ENCODE data around the gene PNPLA8. TPM values are rescaled to one million over a fixed set of nuclear protein-coding genes. Genes with fewer than 3 reads are reported as not detected.

Gene PNPLA8
- total and polyA plus RNA-seq, 2 of the 4 experiments (the other 2 are of a cell fraction): 7.0 to 14.5 TPM

DNA sequence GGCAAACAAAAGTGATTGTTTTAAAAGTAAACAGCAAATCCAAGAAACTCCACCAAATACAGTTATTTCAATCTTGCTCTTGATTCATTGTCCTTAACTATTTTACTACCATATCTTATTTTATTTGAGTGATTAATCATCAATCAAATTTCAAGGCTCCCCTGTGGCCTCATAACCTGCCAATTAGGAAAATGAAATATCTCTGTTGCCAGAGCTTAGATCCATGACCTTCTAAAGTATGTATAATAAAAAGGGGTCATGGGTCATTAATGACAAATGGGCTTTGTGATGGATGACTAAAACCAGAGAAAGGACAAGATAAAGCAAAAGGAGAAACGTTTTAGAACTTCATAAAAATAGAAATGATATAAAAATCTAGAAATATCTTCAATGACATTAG, 98.2 kb downstream of the PNPLA8 start:
- WGBS, 2 experiments (ENCODE audit: extremely low coverage in 2 of 2, insufficient read length in 1 of 2): no CpG with 5 or more reads among the region's 1 CpG
- Histone ChIP-seq H2AFZ (replicated peaks; ENCODE audit: low read length, poor library complexity) (no peak overlapping the region), H3K27me3 (ENCODE audit: control insufficient read depth, insufficient read depth, low read length) (no peaks in the 10 kb centered on the region; the same call in 1 of the 2 replicates), H3K4me1 (ENCODE audit: control insufficient read depth, insufficient read depth, low read length) (no peaks in the 10 kb centered on the region), H3K4me2 (ENCODE audit: low read depth, low read length) (no peak overlapping the region), H2BK5ac (ENCODE audit: low read depth, low read length, poor library complexity, severe bottlenecking) (no peak overlapping the region), H3K36me3 (ENCODE audit: control insufficient read depth, insufficient read depth, low read length) (no peaks in the 10 kb centered on the region), H3K23ac (ENCODE audit: low read depth, low read length) (no peak overlapping the region), H4K8ac (ENCODE audit: low read depth in 2 of 2, low read length in 2 of 2) (no peak overlapping the region), H3K4me3 (ENCODE audit: insufficient read depth, low read depth, low read length) (no peak overlapping the region), H3K4ac (ENCODE audit: low read depth, low read length) (no peak overlapping the region), H2AK9ac (replicated peaks; ENCODE audit: low read depth, low read length, poor library complexity) (no peak overlapping the region), H3K27ac (ENCODE audit: insufficient read depth, low read length) (no peak overlapping the region), H3K9ac (ENCODE audit: low read depth, low read length) (no peak overlapping the region), H2BK15ac (ENCODE audit: low read depth, low read length) (no peak overlapping the region), H3K14ac (replicated peaks; ENCODE audit: low read depth, low read length) (no peak overlapping the region), H3K9me3 (ENCODE audit: control insufficient read depth, insufficient read depth, low read length) (no peaks in the 10 kb centered on the region), H3K18ac (ENCODE audit: low read depth, low read length) (no peak overlapping the region), H3K79me1 (ENCODE audit: low read depth in 1 of 2, low read length in 2 of 2) (no peaks in the 10 kb centered on the region), H2BK20ac (ENCODE audit: low read depth, low read length) (no peak overlapping the region), H3K56ac (ENCODE audit: extremely low read depth, insufficient read depth, low read length) (no peak overlapping the region), H3K9me1 (ENCODE audit: insufficient read depth, low read length) (no peaks in the 10 kb centered on the region), H4K20me1 (ENCODE audit: insufficient read depth, low read length) (no peaks in the 10 kb centered on the region), H2BK120ac (ENCODE audit: low read depth, low read length) (no peak overlapping the region), H4K5ac (ENCODE audit: low read depth, low read length) (no peak overlapping the region), H2AK5ac (ENCODE audit: low read depth, low read length) (no peak overlapping the region), H4K91ac (ENCODE audit: insufficient read depth, low read depth, low read length) (no peak overlapping the region)
- ATAC-seq (ENCODE audit: low read depth) (no peak), DNase-seq (no peak)
- POLR2A ChIA-PET (ENCODE audit: unreplicated experiment): no interaction called here
- no peak for TF ChIP-seq CHD1 (IDR thresholded peaks at IDR 0.05; ENCODE audit: low read depth, low read length)
- no peak for TF ChIP-seq NFE2L2 (IDR thresholded peaks at IDR 0.05; ENCODE audit: low read depth, low read length)
- no peak for TF ChIP-seq POLR2A (IDR thresholded peaks at IDR 0.05; ENCODE audit: low read depth, low read length)
- no peak for TF ChIP-seq FOS (IDR thresholded peaks at IDR 0.05; ENCODE audit: low read depth, low read length)
- TF ChIP-seq RCOR1 (IDR thresholded peaks at IDR 0.05; ENCODE audit: insufficient replicate concordance, low read length): no peak
- TF ChIP-seq, protein P1, sequence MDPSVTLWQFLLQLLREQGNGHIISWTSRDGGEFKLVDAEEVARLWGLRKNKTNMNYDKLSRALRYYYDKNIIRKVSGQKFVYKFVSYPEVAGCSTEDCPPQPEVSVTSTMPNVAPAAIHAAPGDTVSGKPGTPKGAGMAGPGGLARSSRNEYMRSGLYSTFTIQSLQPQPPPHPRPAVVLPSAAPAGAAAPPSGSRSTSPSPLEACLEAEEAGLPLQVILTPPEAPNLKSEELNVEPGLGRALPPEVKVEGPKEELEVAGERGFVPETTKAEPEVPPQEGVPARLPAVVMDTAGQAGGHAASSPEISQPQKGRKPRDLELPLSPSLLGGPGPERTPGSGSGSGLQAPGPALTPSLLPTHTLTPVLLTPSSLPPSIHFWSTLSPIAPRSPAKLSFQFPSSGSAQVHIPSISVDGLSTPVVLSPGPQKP (IDR thresholded peaks at IDR 0.05; ENCODE audit: borderline replicate concordance, low read depth, low read length): no peak
- TF ChIP-seq RFX5 (IDR thresholded peaks at IDR 0.05; ENCODE audit: low read depth, low read length): no peak
- TF ChIP-seq, protein P2, sequence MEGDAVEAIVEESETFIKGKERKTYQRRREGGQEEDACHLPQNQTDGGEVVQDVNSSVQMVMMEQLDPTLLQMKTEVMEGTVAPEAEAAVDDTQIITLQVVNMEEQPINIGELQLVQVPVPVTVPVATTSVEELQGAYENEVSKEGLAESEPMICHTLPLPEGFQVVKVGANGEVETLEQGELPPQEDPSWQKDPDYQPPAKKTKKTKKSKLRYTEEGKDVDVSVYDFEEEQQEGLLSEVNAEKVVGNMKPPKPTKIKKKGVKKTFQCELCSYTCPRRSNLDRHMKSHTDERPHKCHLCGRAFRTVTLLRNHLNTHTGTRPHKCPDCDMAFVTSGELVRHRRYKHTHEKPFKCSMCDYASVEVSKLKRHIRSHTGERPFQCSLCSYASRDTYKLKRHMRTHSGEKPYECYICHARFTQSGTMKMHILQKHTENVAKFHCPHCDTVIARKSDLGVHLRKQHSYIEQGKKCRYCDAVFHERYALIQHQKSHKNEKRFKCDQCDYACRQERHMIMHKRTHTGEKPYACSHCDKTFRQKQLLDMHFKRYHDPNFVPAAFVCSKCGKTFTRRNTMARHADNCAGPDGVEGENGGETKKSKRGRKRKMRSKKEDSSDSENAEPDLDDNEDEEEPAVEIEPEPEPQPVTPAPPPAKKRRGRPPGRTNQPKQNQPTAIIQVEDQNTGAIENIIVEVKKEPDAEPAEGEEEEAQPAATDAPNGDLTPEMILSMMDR (conservative IDR thresholded peaks at IDR 0.05; ENCODE audit: low read depth, low read length): no peak
- no peak for TF ChIP-seq RAD21 (IDR thresholded peaks at IDR 0.05; ENCODE audit: low read length)
- TF ChIP-seq, protein P3, sequence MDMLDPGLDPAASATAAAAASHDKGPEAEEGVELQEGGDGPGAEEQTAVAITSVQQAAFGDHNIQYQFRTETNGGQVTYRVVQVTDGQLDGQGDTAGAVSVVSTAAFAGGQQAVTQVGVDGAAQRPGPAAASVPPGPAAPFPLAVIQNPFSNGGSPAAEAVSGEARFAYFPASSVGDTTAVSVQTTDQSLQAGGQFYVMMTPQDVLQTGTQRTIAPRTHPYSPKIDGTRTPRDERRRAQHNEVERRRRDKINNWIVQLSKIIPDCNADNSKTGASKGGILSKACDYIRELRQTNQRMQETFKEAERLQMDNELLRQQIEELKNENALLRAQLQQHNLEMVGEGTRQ (IDR thresholded peaks at IDR 0.05; ENCODE audit: low read depth, low read length): no peak
- no peak for TF ChIP-seq MAFK (IDR thresholded peaks at IDR 0.05; ENCODE audit: low read depth, low read length)
- TF ChIP-seq SMC3 (IDR thresholded peaks at IDR 0.05; ENCODE audit: low read depth, low read length): no peak
- no peak for TF ChIP-seq MAZ (IDR thresholded peaks at IDR 0.05; ENCODE audit: borderline replicate concordance, low read depth, low read length)
- no peak for TF ChIP-seq BHLHE40 (IDR thresholded peaks at IDR 0.05; ENCODE audit: low read depth, low read length)
- TF ChIP-seq MXI1 (IDR thresholded peaks at IDR 0.05; ENCODE audit: borderline replicate concordance, low read depth, low read length): no peak
- no peak for TF ChIP-seq CEBPB (IDR thresholded peaks at IDR 0.05; ENCODE audit: low read depth, low read length)
- CTCF ChIA-PET: no interaction called here
- dilution Hi-C loops (cut with HindIII; ENCODE audit: low sequenced_read_pairs, unreplicated experiment) (no loop called here), in situ Hi-C loops (cut with MboI; ENCODE audit: low sequenced_read_pairs) (no loop called here), intact Hi-C loops (cut with micrococcal nuclease) (no loop called here)
- BruUV-seq (replicated peaks): no TSS peak

Measured in IMR-90 (cell line).